ENCODE data around the gene TBC1D24. TPM values are rescaled to one million over a fixed set of nuclear protein-coding genes. Genes with fewer than 3 reads are reported as not detected.

The TBC1D24 gene
- total RNA-seq, 1 donor from 2014 or later: 11.1 TPM

DNA sequence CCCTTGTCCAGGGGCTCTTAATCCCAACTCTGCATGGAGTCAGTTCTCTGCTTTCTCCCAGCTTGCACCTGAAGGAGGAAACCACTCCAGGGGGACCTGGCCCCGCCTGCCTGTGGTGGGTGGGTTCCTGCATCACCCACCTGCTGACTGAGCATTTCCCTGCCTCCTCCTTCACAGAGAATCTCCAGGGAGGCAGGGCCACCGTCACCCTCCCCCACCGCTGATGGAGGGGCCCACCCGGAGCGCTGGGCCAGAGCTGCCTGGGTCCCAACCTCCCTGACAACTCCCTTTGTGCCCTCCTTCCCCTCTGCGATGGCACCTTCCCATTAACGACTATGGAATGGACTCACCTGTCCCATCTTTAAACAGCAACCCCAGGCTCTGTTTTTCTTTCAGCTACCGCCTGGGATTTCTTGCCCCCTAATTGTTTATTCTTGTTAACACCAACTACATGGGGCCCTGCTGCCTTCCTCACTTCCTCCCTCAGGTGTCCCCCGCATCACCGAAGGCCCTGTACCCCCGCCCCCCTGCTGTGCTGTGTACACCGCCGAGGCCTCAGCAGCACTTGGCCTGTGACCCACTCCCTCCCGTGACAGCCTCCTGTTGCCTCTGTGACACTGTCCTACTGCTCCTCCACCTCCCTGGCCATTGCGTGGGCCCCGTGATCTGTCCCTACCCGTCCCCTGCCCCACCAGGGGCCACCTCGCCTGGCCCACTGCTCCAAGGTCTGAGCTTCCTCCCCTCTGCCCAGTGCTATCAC, 15.9 kb upstream of the TBC1D24 start:
- intact Hi-C loops (cut with micrococcal nuclease): no loop called here
- DNase-seq: no peak
- TF ChIP-seq CTCF (IDR thresholded peaks at IDR 0.05; ENCODE audit: borderline replicate concordance): no peak
- Histone ChIP-seq H3K9me3 (replicated peaks) (no peaks in the 10 kb centered on the region), H3K36me3 (no peaks in the 10 kb centered on the region), H3K4me3 (peak overlapping the region; percentile 72), H3K27ac (replicated peaks) (peak overlapping the region; percentile 58), H3K27me3 (ENCODE audit: low read depth) (no peaks in the 10 kb centered on the region), H3K4me1 (peaks cover 18% of the 10 kb centered on the region)

DNA sequence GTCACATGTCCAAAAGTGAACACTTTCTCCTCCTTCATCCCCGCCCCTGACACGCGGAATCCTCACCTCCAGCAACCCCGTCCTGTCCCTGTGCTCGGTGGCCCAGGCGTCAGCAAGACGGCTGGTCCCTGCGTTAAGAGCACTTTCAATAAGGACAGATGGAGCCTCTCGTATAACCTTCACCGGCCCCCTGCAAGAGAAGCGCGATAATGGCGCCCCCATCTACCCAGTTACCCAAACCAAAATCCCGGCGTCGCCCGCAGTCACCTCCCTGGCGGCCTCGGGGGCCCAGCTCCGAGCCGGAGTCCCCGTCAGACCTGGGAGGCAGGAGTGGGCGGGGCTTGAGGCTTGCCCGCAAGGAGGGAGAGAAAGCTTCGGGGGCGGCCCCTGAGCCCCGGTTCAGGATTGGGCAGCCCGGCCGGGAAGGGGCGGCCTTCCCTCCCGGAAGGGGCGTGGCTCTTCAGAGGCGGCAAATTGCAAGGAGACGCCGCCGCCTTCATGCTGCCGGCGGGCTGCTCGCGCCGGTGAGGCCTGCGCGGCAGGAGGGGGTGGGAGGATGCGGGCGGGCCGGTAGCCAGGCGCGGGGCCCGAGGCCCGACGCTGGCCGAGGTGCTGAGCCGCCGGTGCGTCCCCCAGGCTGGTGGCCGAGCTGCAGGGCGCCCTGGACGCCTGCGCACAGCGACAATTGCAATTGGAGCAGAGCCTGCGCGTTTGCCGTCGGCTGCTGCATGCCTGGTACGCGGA, 15.1 kb upstream of the TBC1D24 start, which contains the start of gene TEDC2:
Gene TEDC2, plus strand, starts transcription at position 463 of the 744 bp plus-strand sequence. Its CDS starts 36 bp downstream, at position 499.
- Histone ChIP-seq H3K4me1 (peaks cover 18% of the 10 kb centered on the region), H3K9me3 (replicated peaks) (no peaks in the 10 kb centered on the region), H3K4me3 (peak within 1 kb of the TSS; percentile 72), H3K27me3 (ENCODE audit: low read depth) (no peaks in the 10 kb centered on the region), H3K27ac (replicated peaks) (peak within 1 kb of the TSS; percentile 58), H3K36me3 (no peaks in the 10 kb centered on the region)
- no peak for TF ChIP-seq CTCF (IDR thresholded peaks at IDR 0.05; ENCODE audit: borderline replicate concordance)
- intact Hi-C loops (cut with micrococcal nuclease): no loop called here
- peak; percentile 97 for DNase-seq

DNA sequence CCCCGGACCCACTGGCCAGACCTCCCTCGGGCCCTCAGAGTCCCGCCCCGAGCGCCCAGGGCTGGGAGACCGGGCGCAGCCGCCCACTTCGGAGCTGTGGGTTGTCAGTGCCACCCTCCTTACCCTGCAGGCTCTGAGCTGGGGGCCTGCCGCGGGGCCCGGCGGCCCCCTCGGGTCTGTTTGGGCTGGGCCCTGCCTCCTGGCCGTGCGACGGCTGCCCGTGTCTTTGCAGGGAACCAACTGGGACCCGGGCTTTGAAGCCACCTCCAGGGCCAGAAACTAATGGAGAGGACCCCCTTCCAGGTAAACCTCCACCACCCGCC, 14.6 kb upstream of the TBC1D24 start:
- intact Hi-C loops (cut with micrococcal nuclease): no loop called here
- no peaks in the 10 kb centered on the region for H3K9me3 ChIP-seq (replicated peaks)
- peaks cover 18% of the 10 kb centered on the region for H3K4me1 ChIP-seq
- no peak for DNase-seq
- no peak for TF ChIP-seq CTCF (IDR thresholded peaks at IDR 0.05; ENCODE audit: borderline replicate concordance)
- H3K36me3 ChIP-seq: no peaks in the 10 kb centered on the region
- H3K4me3 ChIP-seq: peak overlapping the region; percentile 72
- peak overlapping the region; percentile 24 for H3K27ac ChIP-seq (replicated peaks)
- no peaks in the 10 kb centered on the region for H3K27me3 ChIP-seq (ENCODE audit: low read depth)

- Histone ChIP-seq H3K9me3 (replicated peaks) (no peaks in the 10 kb centered on the region), H3K27ac (replicated peaks) (no peak overlapping the region), H3K36me3 (no peaks in the 10 kb centered on the region), H3K4me1 (peaks cover 18% of the 10 kb centered on the region), H3K27me3 (ENCODE audit: low read depth) (no peaks in the 10 kb centered on the region), H3K4me3 (no peak overlapping the region)
- intact Hi-C loops (cut with micrococcal nuclease): no loop called here
- no peak for DNase-seq
- no peak for TF ChIP-seq CTCF (IDR thresholded peaks at IDR 0.05; ENCODE audit: borderline replicate concordance)
Observed at GRCh38 chr16:2460916-2461315, 14.0 kb upstream of the TBC1D24 start.

DNA sequence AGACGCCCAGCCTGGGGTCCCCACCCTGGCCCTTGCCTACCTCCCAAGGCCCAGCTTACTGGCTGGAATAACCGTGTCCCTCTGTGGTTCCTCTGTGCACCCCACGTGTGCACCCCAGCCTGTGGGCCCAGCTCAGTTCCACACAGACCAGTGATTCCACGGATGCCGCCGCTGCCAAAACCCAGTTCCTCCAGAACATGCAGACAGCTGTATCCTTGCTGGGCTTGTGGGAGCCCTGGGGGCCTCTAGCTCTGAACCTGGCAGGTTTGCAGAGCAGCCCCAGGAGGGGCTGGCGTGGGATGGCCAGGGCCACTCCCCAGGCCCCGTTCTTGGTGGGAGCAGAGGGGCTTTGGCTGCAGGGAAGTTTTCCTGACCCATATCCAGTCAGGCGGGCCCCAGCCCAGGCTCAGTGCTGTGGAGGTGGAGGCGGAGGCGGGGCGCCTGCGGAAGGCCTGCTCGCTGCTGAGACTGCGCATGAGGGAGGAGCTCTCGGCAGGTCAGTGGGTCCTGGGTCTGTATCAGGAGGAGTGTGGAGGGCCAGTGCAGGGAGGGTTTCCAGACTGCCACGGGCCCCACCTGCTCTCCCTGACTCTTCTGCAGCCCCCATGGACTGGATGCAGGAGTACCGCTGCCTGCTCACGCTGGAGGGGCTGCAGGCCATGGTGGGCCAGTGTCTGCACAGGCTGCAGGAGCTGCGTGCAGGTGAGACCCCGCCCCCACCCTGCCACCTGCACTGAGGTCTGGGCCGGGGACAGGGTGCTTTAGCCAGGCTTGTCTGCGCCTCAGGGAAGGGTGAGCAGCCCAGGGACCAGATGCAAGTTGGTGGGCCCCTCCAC, 12.7 kb upstream of the TBC1D24 start:
- no peak overlapping the region for H3K4me3 ChIP-seq
- no peak for TF ChIP-seq CTCF (IDR thresholded peaks at IDR 0.05; ENCODE audit: borderline replicate concordance)
- no peaks in the 10 kb centered on the region for H3K36me3 ChIP-seq
- no peak for DNase-seq
- no peaks in the 10 kb centered on the region for H3K27me3 ChIP-seq (ENCODE audit: low read depth)
- peaks cover 20% of the 10 kb centered on the region for H3K4me1 ChIP-seq
- H3K27ac ChIP-seq (replicated peaks): no peak overlapping the region
- intact Hi-C loops (cut with micrococcal nuclease): no loop called here
- H3K9me3 ChIP-seq (replicated peaks): no peaks in the 10 kb centered on the region

Measured in left ventricle myocardium inferior (tissue), 1 donor.